ENCODE data around the gene PTPRK.
A peak's percentile ranks its signal among the peaks of the same experiment; 100 is the strongest.

The PTPRK gene

GRCh38 chr6:128070406-128070805, 450.0 kb downstream of the PTPRK start:
- DNase-seq (ENCODE audit: low spot score), result no peak

- DNase-seq (ENCODE audit: low spot score), result no peak
Observed at GRCh38 chr6:128069188-128069587, 451.2 kb downstream of the PTPRK start.

- DNase-seq (ENCODE audit: low spot score), result peak; percentile 35
Observed at GRCh38 chr6:128068119-128068479, 452.3 kb downstream of the PTPRK start.

- no peak for DNase-seq (ENCODE audit: low spot score)
Observed at GRCh38 chr6:128067446-128068118, 452.8 kb downstream of the PTPRK start.

GRCh38 chr6:128065072-128065471, 455.3 kb downstream of the PTPRK start:
- DNase-seq (ENCODE audit: low spot score), result no peak

- no peak for DNase-seq (ENCODE audit: low spot score)
Observed at GRCh38 chr6:128064540-128064895, 455.9 kb downstream of the PTPRK start.

GRCh38 chr6:128063850-128064539, 456.4 kb downstream of the PTPRK start:
- DNase-seq (ENCODE audit: low spot score), result no peak

GRCh38 chr6:128062882-128063603, 457.4 kb downstream of the PTPRK start:
- DNase-seq (ENCODE audit: low spot score), result no peak

GRCh38 chr6:128057946-128058345, 462.5 kb downstream of the PTPRK start:
- no peak for DNase-seq (ENCODE audit: low spot score)

GRCh38 chr6:128057541-128057940, 462.9 kb downstream of the PTPRK start:
- no peak for DNase-seq (ENCODE audit: low spot score)

GRCh38 chr6:128053109-128053508, 467.3 kb downstream of the PTPRK start:
- DNase-seq (ENCODE audit: low spot score), result no peak

- DNase-seq (ENCODE audit: low spot score), result no peak
Observed at GRCh38 chr6:128047989-128048388, 472.4 kb downstream of the PTPRK start.

GRCh38 chr6:128046033-128046432, 474.4 kb downstream of the PTPRK start:
- no peak for DNase-seq (ENCODE audit: low spot score)

- DNase-seq (ENCODE audit: low spot score), result no peak
Observed at GRCh38 chr6:128039543-128039942, 480.9 kb downstream of the PTPRK start.

- DNase-seq (ENCODE audit: low spot score), result no peak
Observed at GRCh38 chr6:128036808-128037570, 483.4 kb downstream of the PTPRK start.

- DNase-seq (ENCODE audit: low spot score), result no peak
Observed at GRCh38 chr6:128033156-128033555, 487.2 kb downstream of the PTPRK start.

- DNase-seq (ENCODE audit: low spot score), result no peak
Observed at GRCh38 chr6:128032042-128032441, 488.4 kb downstream of the PTPRK start.

GRCh38 chr6:128029826-128030225, 490.6 kb downstream of the PTPRK start:
- no peak for DNase-seq (ENCODE audit: low spot score)

GRCh38 chr6:128028183-128028582, 492.2 kb downstream of the PTPRK start:
- DNase-seq (ENCODE audit: low spot score), result no peak

- DNase-seq (ENCODE audit: low spot score), result no peak
Observed at GRCh38 chr6:128025478-128025877, 494.9 kb downstream of the PTPRK start.

- no peak for DNase-seq (ENCODE audit: low spot score)
Observed at GRCh38 chr6:128024969-128025368, 495.4 kb downstream of the PTPRK start.

- DNase-seq (ENCODE audit: low spot score), result no peak
Observed at GRCh38 chr6:128024046-128024445, 496.4 kb downstream of the PTPRK start.

GRCh38 chr6:128018821-128019220, 501.6 kb downstream of the PTPRK start:
- DNase-seq (ENCODE audit: low spot score), result no peak

Data from cerebellar cortex (tissue), 1 donor.